ENCODE results near the gene GCAT. TPM values are rescaled to one million over a fixed set of nuclear protein-coding genes. Genes with fewer than 3 reads are reported as not detected.

The GCAT gene
- total and polyA plus RNA-seq, 9 of the 15 experiments (the other 6 are each of a cell fraction or from before 2014, with no cell fraction given) = 1.9 to 69.9 (median 26.4) TPM

- no peak for TF ChIP-seq NR2C2 (CRISPR knock-in tag; IDR thresholded peaks at IDR 0.05)
- TF ChIP-seq NR2C2 (tag; IDR thresholded peaks at IDR 0.05) = peak; percentile 91
- TF ChIP-seq POLR2AphosphoS5 (IDR thresholded peaks at IDR 0.05; ENCODE audit: control insufficient read depth, insufficient read depth, low read depth, low read length) = peak; percentile 85
- TF ChIP-seq, protein P1, sequence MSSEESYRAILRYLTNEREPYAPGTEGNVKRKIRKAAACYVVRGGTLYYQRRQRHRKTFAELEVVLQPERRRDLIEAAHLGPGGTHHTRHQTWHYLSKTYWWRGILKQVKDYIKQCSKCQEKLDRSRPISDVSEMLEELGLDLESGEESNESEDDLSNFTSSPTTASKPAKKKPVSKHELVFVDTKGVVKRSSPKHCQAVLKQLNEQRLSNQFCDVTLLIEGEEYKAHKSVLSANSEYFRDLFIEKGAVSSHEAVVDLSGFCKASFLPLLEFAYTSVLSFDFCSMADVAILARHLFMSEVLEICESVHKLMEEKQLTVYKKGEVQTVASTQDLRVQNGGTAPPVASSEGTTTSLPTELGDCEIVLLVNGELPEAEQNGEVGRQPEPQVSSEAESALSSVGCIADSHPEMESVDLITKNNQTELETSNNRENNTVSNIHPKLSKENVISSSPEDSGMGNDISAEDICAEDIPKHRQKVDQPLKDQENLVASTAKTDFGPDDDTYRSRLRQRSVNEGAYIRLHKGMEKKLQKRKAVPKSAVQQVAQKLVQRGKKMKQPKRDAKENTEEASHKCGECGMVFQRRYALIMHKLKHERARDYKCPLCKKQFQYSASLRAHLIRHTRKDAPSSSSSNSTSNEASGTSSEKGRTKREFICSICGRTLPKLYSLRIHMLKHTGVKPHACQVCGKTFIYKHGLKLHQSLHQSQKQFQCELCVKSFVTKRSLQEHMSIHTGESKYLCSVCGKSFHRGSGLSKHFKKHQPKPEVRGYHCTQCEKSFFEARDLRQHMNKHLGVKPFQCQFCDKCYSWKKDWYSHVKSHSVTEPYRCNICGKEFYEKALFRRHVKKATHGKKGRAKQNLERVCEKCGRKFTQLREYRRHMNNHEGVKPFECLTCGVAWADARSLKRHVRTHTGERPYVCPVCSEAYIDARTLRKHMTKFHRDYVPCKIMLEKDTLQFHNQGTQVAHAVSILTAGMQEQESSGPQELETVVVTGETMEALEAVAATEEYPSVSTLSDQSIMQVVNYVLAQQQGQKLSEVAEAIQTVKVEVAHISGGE (CRISPR knock-in tag; IDR thresholded peaks at IDR 0.05) = peak in 1 of 3 experiments; percentile 92; a peak in 2 of 6 replicates
- TF ChIP-seq SREBF1 (IDR thresholded peaks at IDR 0.05; ENCODE audit: borderline replicate concordance, low read depth, low read length) = no peak
- TF ChIP-seq RERE (CRISPR knock-in tag; IDR thresholded peaks at IDR 0.05; ENCODE audit: borderline replicate concordance) = no peak
- no peak for TF ChIP-seq MAFF (IDR thresholded peaks at IDR 0.05; ENCODE audit: low read length)
- TF ChIP-seq GABPB1 (CRISPR knock-in tag; IDR thresholded peaks at IDR 0.05) = peak; percentile 91
- no peak for TF ChIP-seq ZNF232 (CRISPR knock-in tag; IDR thresholded peaks at IDR 0.05)
- peak; percentile 63 for TF ChIP-seq HNRNPLL (IDR thresholded peaks at IDR 0.05; ENCODE audit: low read depth, low read length, poor library complexity, severe bottlenecking)
- 0 out of 2 replicates have a peak, but pooled peaks have one; percentile 77 for TF ChIP-seq CBX1 (IDR thresholded peaks at IDR 0.05; ENCODE audit: low read depth)
- no peak for TF ChIP-seq ZNF778 (CRISPR knock-in tag; IDR thresholded peaks at IDR 0.05)
Observed at GRCh38 chr22:37849089-37849751, 41.5 kb downstream of the GCAT start, which contains the start of gene EIF3L (continued).
